ENCODE measurements around the gene FMN1.

GRCh38 chr15:32941823-32942222 is 252.7 kb downstream of the FMN1 start:
- TF ChIP-seq, protein P1, sequence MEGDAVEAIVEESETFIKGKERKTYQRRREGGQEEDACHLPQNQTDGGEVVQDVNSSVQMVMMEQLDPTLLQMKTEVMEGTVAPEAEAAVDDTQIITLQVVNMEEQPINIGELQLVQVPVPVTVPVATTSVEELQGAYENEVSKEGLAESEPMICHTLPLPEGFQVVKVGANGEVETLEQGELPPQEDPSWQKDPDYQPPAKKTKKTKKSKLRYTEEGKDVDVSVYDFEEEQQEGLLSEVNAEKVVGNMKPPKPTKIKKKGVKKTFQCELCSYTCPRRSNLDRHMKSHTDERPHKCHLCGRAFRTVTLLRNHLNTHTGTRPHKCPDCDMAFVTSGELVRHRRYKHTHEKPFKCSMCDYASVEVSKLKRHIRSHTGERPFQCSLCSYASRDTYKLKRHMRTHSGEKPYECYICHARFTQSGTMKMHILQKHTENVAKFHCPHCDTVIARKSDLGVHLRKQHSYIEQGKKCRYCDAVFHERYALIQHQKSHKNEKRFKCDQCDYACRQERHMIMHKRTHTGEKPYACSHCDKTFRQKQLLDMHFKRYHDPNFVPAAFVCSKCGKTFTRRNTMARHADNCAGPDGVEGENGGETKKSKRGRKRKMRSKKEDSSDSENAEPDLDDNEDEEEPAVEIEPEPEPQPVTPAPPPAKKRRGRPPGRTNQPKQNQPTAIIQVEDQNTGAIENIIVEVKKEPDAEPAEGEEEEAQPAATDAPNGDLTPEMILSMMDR (conservative IDR thresholded peaks at IDR 0.05; ENCODE audit: low read depth, low read length), result no peak
- no peak for TF ChIP-seq EZH2 (IDR thresholded peaks at IDR 0.05; ENCODE audit: borderline replicate concordance, low read depth, low read length, poor library complexity, severe bottlenecking)

All from A673 (cell line).